H1 (cell line): ENCODE data around the gene NEDD4. TPM values are rescaled to one million over a fixed set of nuclear protein-coding genes. Genes with fewer than 3 reads are reported as not detected.
A peak's percentile ranks its signal among the peaks of the same experiment; 100 is the strongest.

Experiments
- CTCF ChIA-PET: fragments of 300-600 bp; sonication (Branson Sonifier 250); formaldehyde crosslinking; loops from one replicate; lab custom pipeline; 2021; ENCODE audit not compliant: partially characterized antibody; lab: Charles Lee
- POLR2A ChIA-PET: fragments of 300-600 bp; sonication (Branson Sonifier 250); formaldehyde crosslinking; loops from one replicate; lab custom pipeline; 2021; ENCODE audit warnings: inconsistent platforms; ENCODE audit not compliant: partially characterized antibody; lab: Charles Lee
- DNase-seq, 2 experiments: peaks; one replicate each; pipeline versions ENCODE4 v3.0.0 to v3.0.0-alpha.2; 2010 to 2022; ENCODE audit warnings: low spot score in 2 of 2, low read depth in 1 of 2, mixed read lengths in 1 of 2
- FAIRE-seq: peaks from 2 replicates; lab custom pipeline; 2011; peaks lifted over from hg19 to GRCh38; lab: Jason Lieb, UNC
- H2AFZ ChIP-seq: 2 replicates; pipeline ENCODE4 v1.8.1; 2012; ENCODE audit warnings: low read length, inconsistent platforms
- H2AK5ac ChIP-seq: 2 replicates; pipeline ENCODE4 v1.6.1; 2013; ENCODE audit warnings: low read depth, low read length
- H2BK120ac ChIP-seq: replicated peaks from 2 replicates; pipeline ENCODE3; 2013; ENCODE audit warnings: low read depth, low read length, inconsistent platforms
- H2BK12ac ChIP-seq: 2 replicates; pipeline ENCODE4 v1.6.1; 2013; ENCODE audit warnings: low read depth, low read length
- H2BK15ac ChIP-seq: 2 replicates; pipeline ENCODE4 v1.6.1; 2013; ENCODE audit warnings: low read length
- H2BK20ac ChIP-seq: 2 replicates; pipeline ENCODE4 v1.6.1; 2013; ENCODE audit warnings: low read length
- H2BK5ac ChIP-seq: 2 replicates; pipeline ENCODE4 v1.6.1; 2013; ENCODE audit warnings: low read depth, low read length
- H3K14ac ChIP-seq: 2 replicates; pipeline ENCODE4 v1.6.1; 2013; ENCODE audit warnings: inconsistent platforms; ENCODE audit not compliant: insufficient read length
- H3K18ac ChIP-seq: 2 replicates; pipeline ENCODE4 v1.6.1; 2013; ENCODE audit warnings: low read length; ENCODE audit errors: extremely low read depth
- H3K23ac ChIP-seq: 2 replicates; pipeline ENCODE4 v1.6.1; 2013; ENCODE audit warnings: inconsistent platforms; ENCODE audit not compliant: insufficient read length
- H3K23me2 ChIP-seq: 2 replicates; pipeline ENCODE4 v1.6.1; 2013; ENCODE audit warnings: low read depth, low read length
- H3K27ac ChIP-seq: 2 replicates; pipeline ENCODE4 v1.6.1; 2011; ENCODE audit warnings: low read depth, low read length, inconsistent platforms
- H3K27me3 ChIP-seq, 4 experiments: replicated peaks in 1 of 4; 1 replicate in 1 of 4; 2 replicates in 3 of 4; pipeline versions ENCODE4 v1.6.1 to v1.8.1; 2011 to 2013; ENCODE audit warnings: low read length in 3 of 4, mild to moderate bottlenecking in 3 of 4, inconsistent platforms in 2 of 4, mixed read lengths in 2 of 4, moderate library complexity in 1 of 4; ENCODE audit not compliant: control insufficient read depth in 3 of 4, insufficient read depth in 3 of 4; ENCODE audit errors: extremely low read depth in 1 of 4
- H3K36me3 ChIP-seq, 4 experiments: 2 replicates each; pipeline versions ENCODE4 v1.6.1 to v1.8.1; 2011 to 2013; ENCODE audit warnings: mild to moderate bottlenecking in 4 of 4, low read length in 3 of 4, moderate library complexity in 2 of 4, control low read depth in 1 of 4, inconsistent platforms in 1 of 4; ENCODE audit not compliant: insufficient read depth in 4 of 4, control insufficient read depth in 2 of 4
- H3K4ac ChIP-seq: replicated peaks from 2 replicates; pipeline ENCODE3; 2013; ENCODE audit warnings: low read length, low read depth, mixed read lengths, inconsistent platforms; ENCODE audit not compliant: insufficient read length
- H3K4me1 ChIP-seq, 4 experiments: replicated peaks in 1 of 4; 1 replicate in 1 of 4; 2 replicates in 3 of 4; pipeline versions ENCODE4 v1.6.1 to v1.8.1; 2011 to 2013; ENCODE audit warnings: low read length in 3 of 4, inconsistent platforms in 2 of 4, mixed read lengths in 1 of 4; ENCODE audit not compliant: insufficient read depth in 4 of 4, control insufficient read depth in 3 of 4
- H3K4me2 ChIP-seq, 2 experiments: 2 replicates each; pipeline versions ENCODE4 v1.6.1 to v1.8.1; 2011 to 2013; ENCODE audit warnings: low read depth in 2 of 2, low read length in 2 of 2, control low read depth in 1 of 2, inconsistent platforms in 1 of 2, mild to moderate bottlenecking in 1 of 2; ENCODE audit not compliant: insufficient read depth in 1 of 2
- H3K4me3 ChIP-seq, 4 experiments: fragments of 200-600, 300-600 bp in 1 of 4; sonication (generic), shearing (Covaris generic), sonication (Bioruptor Twin) in 1 of 4; 2 replicates each; pipeline versions ENCODE4 v1.5.1 to v1.8.1; 2011 to 2016; ENCODE audit warnings: low read length in 4 of 4, low read depth in 3 of 4, control low read depth in 2 of 4, inconsistent platforms in 2 of 4, mild to moderate bottlenecking in 2 of 4, mixed read lengths in 1 of 4, moderate library complexity in 1 of 4; ENCODE audit not compliant: insufficient read depth in 2 of 4; ENCODE audit errors: extremely low read depth in 1 of 4
- H3K56ac ChIP-seq: replicated peaks from 2 replicates; pipeline ENCODE3; 2013; ENCODE audit warnings: low read depth, mild to moderate bottlenecking, mixed read lengths, low read length, inconsistent platforms; ENCODE audit not compliant: insufficient read length
- H3K79me1 ChIP-seq: 2 replicates; pipeline ENCODE4 v1.6.1; 2013; ENCODE audit warnings: low read depth, low read length, control low read depth
- H3K79me2 ChIP-seq, 2 experiments: 2 replicates each; pipeline versions ENCODE4 v1.6.1 to v1.8.1; 2012 to 2013; ENCODE audit warnings: low read length in 2 of 2, mild to moderate bottlenecking in 2 of 2, inconsistent platforms in 1 of 2; ENCODE audit not compliant: insufficient read depth in 2 of 2, control insufficient read depth in 1 of 2
- H3K9ac ChIP-seq, 4 experiments: replicated peaks in 1 of 4; 1 replicate in 1 of 4; 2 replicates in 3 of 4; pipeline versions ENCODE4 v1.6.1 to v1.8.1; 2011 to 2013; ENCODE audit warnings: low read depth in 3 of 4, low read length in 3 of 4, control low read depth in 2 of 4, mild to moderate bottlenecking in 2 of 4, moderate library complexity in 2 of 4, inconsistent platforms in 1 of 4; ENCODE audit errors: extremely low read depth in 1 of 4
- H3K9me3 ChIP-seq, 2 experiments: 2 replicates each; pipeline versions ENCODE4 v1.6.1 to v1.8.1; 2012 to 2013; ENCODE audit warnings: mild to moderate bottlenecking in 2 of 2, moderate library complexity in 2 of 2, control low read depth in 1 of 2, inconsistent platforms in 1 of 2, low read depth in 1 of 2, low read length in 1 of 2, mixed read lengths in 1 of 2; ENCODE audit not compliant: insufficient read depth in 2 of 2
- H4K20me1 ChIP-seq, 2 experiments: replicated peaks in 1 of 2; 2 replicates each; pipeline versions ENCODE3 to v1.8.1; 2011 to 2013; ENCODE audit warnings: inconsistent platforms in 2 of 2, low read length in 2 of 2, mild to moderate bottlenecking in 1 of 2; ENCODE audit not compliant: insufficient read depth in 2 of 2, control insufficient read depth in 1 of 2
- H4K5ac ChIP-seq: 2 replicates; pipeline ENCODE4 v1.6.1; 2013; ENCODE audit warnings: low read length, low read depth, mixed read lengths, inconsistent platforms; ENCODE audit not compliant: insufficient read length
- H4K8ac ChIP-seq: 2 replicates; pipeline ENCODE4 v1.8.0; 2013; ENCODE audit warnings: mild to moderate bottlenecking, moderate library complexity, low read length, inconsistent platforms; ENCODE audit not compliant: insufficient read depth; ENCODE audit errors: extremely low read depth
- H4K91ac ChIP-seq: replicated peaks from 2 replicates; pipeline ENCODE3; 2013; ENCODE audit warnings: low read length, mixed read lengths, inconsistent platforms; ENCODE audit not compliant: insufficient read length
- CTCF ChIP-seq, 3 experiments: IDR thresholded peaks; 1 replicate in 2 of 3; 2 replicates in 1 of 3; pipeline versions ENCODE4 v1.5.1 to v1.6.1; 2011; ENCODE audit warnings: low read length in 3 of 3, mild to moderate bottlenecking in 3 of 3, inconsistent platforms in 2 of 3, low read depth in 1 of 3, moderate library complexity in 1 of 3; ENCODE audit not compliant: insufficient read depth in 1 of 3; ENCODE audit errors: control extremely low read depth in 1 of 3
- GABPA ChIP-seq: IDR thresholded peaks from 2 replicates; pipeline ENCODE4 v1.6.1; 2011; ENCODE audit warnings: mild to moderate bottlenecking, low read length, moderate library complexity, borderline replicate concordance; ENCODE audit not compliant: insufficient read depth
- POU5F1 ChIP-seq: IDR thresholded peaks from 2 replicates; pipeline ENCODE4 v1.6.1; 2011; ENCODE audit warnings: low read depth, mild to moderate bottlenecking, low read length, moderate library complexity
- RAD21 ChIP-seq, 2 experiments: IDR thresholded peaks in 1 of 2; conservative IDR thresholded peaks in 1 of 2; 2 replicates each; pipeline ENCODE4 v1.6.1; 2011; ENCODE audit warnings: low read depth in 2 of 2, low read length in 2 of 2, improper control_type of control experiment in 1 of 2, inconsistent platforms in 1 of 2, mild to moderate bottlenecking in 1 of 2, moderate library complexity in 1 of 2
- SUZ12 ChIP-seq: fragments of 200-600 bp; sonication (generic); IDR thresholded peaks from 2 replicates; pipeline ENCODE4 v1.6.1; 2012; ENCODE audit warnings: mild to moderate bottlenecking, inconsistent platforms, low read length, moderate library complexity, mixed read lengths
- YY1 ChIP-seq: IDR thresholded peaks from 2 replicates; pipeline ENCODE4 v1.6.1; 2011; ENCODE audit warnings: low read depth, mild to moderate bottlenecking, low read length
- WGBS, 2 experiments: shearing (Covaris generic) in 1 of 2; methylation state at CpG; one replicate each; pipeline versions ENCODE4 v1.1.6 to v1.1.7; 2013 to 2015; ENCODE audit warnings: low lambda C conversion rate in 2 of 2, mixed read lengths in 2 of 2, inconsistent platforms in 1 of 2, low coverage in 1 of 2, missing lambda C conversion rate in 1 of 2; ENCODE audit not compliant: insufficient replicate concordance in 2 of 2, insufficient coverage in 1 of 2, insufficient read length in 1 of 2; ENCODE audit errors: extremely low coverage in 1 of 2, missing lambda C conversion rate in 1 of 2; 5-methylcytosine and 5-hydroxymethylcytosine counted together
- polyA plus RNA-seq, 7 experiments: library from polyadenylated mRNA; depleted of rRNA in 3 of 7; stranded (reverse) in 5 of 7; unstranded in 2 of 7; fragments of >200 nt in 5 of 7; fragments of 200-250 nt in 2 of 7; gene quantifications; 1 replicate in 5 of 7; 2 replicates in 1 of 7; 4 replicates in 1 of 7; pipeline versions ENCODE4 v1.2.1 to v1.2.3, GENCODE V29; 2011 to 2013; ENCODE audit warnings: missing spikeins in 2 of 7, mixed read lengths in 2 of 7
- total RNA-seq: library from RNA; stranded (reverse); fragmentation: NEBNext Ultra II Directional; extraction: Animal tissue kit (Norgen Biotek cat#: 25700); gene quantifications from 2 replicates; pipeline ENCODE4 v1.2.1, GENCODE V29; 2021

NEDD4 gene
- total and polyA plus RNA-seq, 2 of the 8 experiments (the other 6 are each of a cell fraction or from before 2014, with no cell fraction given): 0.95 to 3.9 TPM

- H3K27ac ChIP-seq: no peak overlapping the region
- H2BK5ac ChIP-seq: no peak overlapping the region
- H3K14ac ChIP-seq: no peak overlapping the region
- H3K4me1 ChIP-seq: no peaks in the 10 kb centered on the region
- no peaks in the 10 kb centered on the region for H3K23me2 ChIP-seq
- no peak overlapping the region for H4K91ac ChIP-seq
- H3K79me2 ChIP-seq: no peaks in the 10 kb centered on the region
- no peaks in the 10 kb centered on the region for H4K20me1 ChIP-seq
- peak; percentile 81 for FAIRE-seq
- CTCF ChIA-PET: interaction anchor here (0.7 to 4.0 kb wide), 19 partner anchors 11 to 332 kb away, joined by 3 to 22 read pairs (median 4); no protein-coding TSS in a partner anchor
- TF ChIP-seq YY1 (peak; percentile 60; the same call in 1 of the 2 replicates), GABPA (no peak), POU5F1 (no peak), CTCF (IDR thresholded peaks at IDR 0.05; ENCODE audit: control extremely low read depth in 1 of 3, insufficient read depth in 1 of 3, low read depth in 1 of 3, low read length in 3 of 3) (peak in 2 of 3 experiments; percentile 69 to 79; a peak in 3 of 4 replicates), SUZ12 (no peak), RAD21 (IDR thresholded peaks at IDR 0.05 in 1 of 2, conservative IDR thresholded peaks at IDR 0.05 in 1 of 2; ENCODE audit: low read depth in 2 of 2, low read length in 2 of 2) (peak; percentile 80 to 85)
- TF ChIP-seq, all 59 proteins: peak for 3
- Histone ChIP-seq H3K23ac (no peak overlapping the region), H3K36me3 (no peaks in the 10 kb centered on the region), H2AFZ (0 out of 2 replicates have a peak overlapping the region, but pooled peaks have one; percentile 89), H3K9ac (no peak overlapping the region), H3K4ac (no peak overlapping the region), H3K4me2 (no peak overlapping the region), H3K9me3 (0 out of 4 replicates have a peak, but pooled peaks cover 0 to 4% of the 10 kb centered on the region in 2 experiments), H2BK120ac (no peak overlapping the region), H2BK20ac (no peak overlapping the region), H4K8ac (no peak overlapping the region), H3K56ac (no peak overlapping the region), H3K79me1 (no peaks in the 10 kb centered on the region), H2BK15ac (no peak overlapping the region), H3K4me3 (no peak overlapping the region), H3K27me3 (no peaks in the 10 kb centered on the region), H2AK5ac (no peak overlapping the region), H2BK12ac (no peak overlapping the region), H4K5ac (no peak overlapping the region), H3K18ac (no peak overlapping the region)
- POLR2A ChIA-PET: no interaction called here
- peak; percentile 31 to 57 for DNase-seq
- 68% methylated on average over 5 of the region's 5 CpGs; no CpG with 5 or more reads in 1 of the 2 experiments for WGBS, 2 experiments
These were observed 147.2 kb downstream of the NEDD4 start for GRCh38 chr15:55846116-55846707.
